ENCODE results near the gene ACBD3.

ACBD3 gene

DNA sequence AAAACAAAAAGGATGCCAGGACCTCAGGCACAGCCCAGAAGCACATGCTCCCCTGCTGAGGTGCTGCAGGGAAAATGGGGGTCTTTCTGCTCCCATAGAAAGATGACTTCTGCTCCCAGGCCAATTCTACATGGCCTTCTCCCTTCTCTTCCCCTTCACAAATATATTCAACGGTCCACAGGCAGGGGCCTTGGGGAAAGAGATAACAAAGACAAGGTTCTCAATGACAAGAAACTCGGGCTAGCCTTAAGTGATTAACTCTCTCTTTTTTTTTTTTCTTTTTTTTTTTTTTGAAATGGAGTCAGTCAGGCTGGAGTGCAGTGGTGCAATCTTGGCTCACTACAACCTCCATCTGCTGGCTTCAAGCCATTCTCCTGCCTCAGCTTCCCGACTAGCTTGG, 69.9 kb downstream of the ACBD3 start:
- H3K4me3 ChIP-seq (ENCODE audit: low read depth, low read length), result no peak overlapping the region
- TF ChIP-seq, protein P1, sequence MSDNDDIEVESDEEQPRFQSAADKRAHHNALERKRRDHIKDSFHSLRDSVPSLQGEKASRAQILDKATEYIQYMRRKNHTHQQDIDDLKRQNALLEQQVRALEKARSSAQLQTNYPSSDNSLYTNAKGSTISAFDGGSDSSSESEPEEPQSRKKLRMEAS (IDR thresholded peaks at IDR 0.05; ENCODE audit: low read depth, low read length), result no peak
- TF ChIP-seq, protein P2, sequence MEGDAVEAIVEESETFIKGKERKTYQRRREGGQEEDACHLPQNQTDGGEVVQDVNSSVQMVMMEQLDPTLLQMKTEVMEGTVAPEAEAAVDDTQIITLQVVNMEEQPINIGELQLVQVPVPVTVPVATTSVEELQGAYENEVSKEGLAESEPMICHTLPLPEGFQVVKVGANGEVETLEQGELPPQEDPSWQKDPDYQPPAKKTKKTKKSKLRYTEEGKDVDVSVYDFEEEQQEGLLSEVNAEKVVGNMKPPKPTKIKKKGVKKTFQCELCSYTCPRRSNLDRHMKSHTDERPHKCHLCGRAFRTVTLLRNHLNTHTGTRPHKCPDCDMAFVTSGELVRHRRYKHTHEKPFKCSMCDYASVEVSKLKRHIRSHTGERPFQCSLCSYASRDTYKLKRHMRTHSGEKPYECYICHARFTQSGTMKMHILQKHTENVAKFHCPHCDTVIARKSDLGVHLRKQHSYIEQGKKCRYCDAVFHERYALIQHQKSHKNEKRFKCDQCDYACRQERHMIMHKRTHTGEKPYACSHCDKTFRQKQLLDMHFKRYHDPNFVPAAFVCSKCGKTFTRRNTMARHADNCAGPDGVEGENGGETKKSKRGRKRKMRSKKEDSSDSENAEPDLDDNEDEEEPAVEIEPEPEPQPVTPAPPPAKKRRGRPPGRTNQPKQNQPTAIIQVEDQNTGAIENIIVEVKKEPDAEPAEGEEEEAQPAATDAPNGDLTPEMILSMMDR (IDR thresholded peaks at IDR 0.05; ENCODE audit: low read depth, low read length), result no peak
- TF ChIP-seq MYC (IDR thresholded peaks at IDR 0.05; ENCODE audit: low read depth, low read length) (no peak), POLR2A (IDR thresholded peaks at IDR 0.05; ENCODE audit: extremely low read depth, insufficient read length) (no peak)
- no peak for DNase-seq (ENCODE audit: low read depth)

DNA sequence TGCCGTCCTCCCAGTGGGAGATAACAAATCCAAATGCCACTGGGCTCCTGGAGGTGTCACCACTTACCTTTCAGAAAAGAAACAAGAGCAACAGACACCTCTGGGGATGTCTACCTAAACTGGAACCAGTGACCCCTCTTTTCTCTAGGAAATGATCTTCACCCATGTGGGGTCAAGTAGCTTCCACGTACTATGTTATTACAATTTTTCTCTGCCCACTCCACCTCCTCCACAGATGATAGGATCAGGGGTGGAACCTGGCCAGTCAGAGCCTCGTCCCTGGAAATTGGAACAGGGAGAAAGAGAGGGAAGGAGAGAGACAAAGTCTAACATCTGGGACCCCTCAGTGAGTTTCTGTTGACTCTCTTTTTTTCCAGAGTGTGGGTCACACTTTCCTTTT, 73.9 kb downstream of the ACBD3 start:
- no peak overlapping the region for H3K4me3 ChIP-seq (ENCODE audit: low read depth, low read length)
- TF ChIP-seq POLR2A (IDR thresholded peaks at IDR 0.05; ENCODE audit: extremely low read depth, insufficient read length), result no peak
- TF ChIP-seq, protein P1 (IDR thresholded peaks at IDR 0.05; ENCODE audit: low read depth, low read length), result no peak
- no peak for TF ChIP-seq MYC (IDR thresholded peaks at IDR 0.05; ENCODE audit: low read depth, low read length)
- TF ChIP-seq, protein P2 (IDR thresholded peaks at IDR 0.05; ENCODE audit: low read depth, low read length), result no peak
- DNase-seq (ENCODE audit: low read depth), result no peak

DNA sequence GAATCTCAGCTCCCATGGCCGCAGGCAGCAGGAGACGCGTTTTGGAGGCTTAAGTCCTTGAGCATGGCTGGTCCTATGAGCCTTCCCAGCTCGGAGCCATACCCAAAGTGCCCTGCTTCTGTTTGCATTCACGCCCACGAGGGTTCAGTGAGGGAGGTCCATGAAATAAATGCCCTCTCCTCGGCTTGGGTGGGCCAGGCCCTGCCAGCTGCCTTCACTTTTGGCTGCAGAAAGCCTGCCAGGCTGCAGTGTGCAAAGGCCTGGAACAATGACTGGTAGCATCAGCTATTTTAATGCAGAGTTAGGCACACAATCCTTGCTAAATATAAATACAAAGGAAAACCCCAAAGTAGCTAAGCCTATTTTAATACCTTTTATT, 74.7 kb downstream of the ACBD3 start:
- TF ChIP-seq, protein P1 (IDR thresholded peaks at IDR 0.05; ENCODE audit: low read depth, low read length), result no peak
- no peak for TF ChIP-seq MYC (IDR thresholded peaks at IDR 0.05; ENCODE audit: low read depth, low read length)
- no peak for TF ChIP-seq POLR2A (IDR thresholded peaks at IDR 0.05; ENCODE audit: extremely low read depth, insufficient read length)
- TF ChIP-seq, protein P2 (IDR thresholded peaks at IDR 0.05; ENCODE audit: low read depth, low read length), result no peak
- no peak overlapping the region for H3K4me3 ChIP-seq (ENCODE audit: low read depth, low read length)
- DNase-seq (ENCODE audit: low read depth), result no peak

DNA sequence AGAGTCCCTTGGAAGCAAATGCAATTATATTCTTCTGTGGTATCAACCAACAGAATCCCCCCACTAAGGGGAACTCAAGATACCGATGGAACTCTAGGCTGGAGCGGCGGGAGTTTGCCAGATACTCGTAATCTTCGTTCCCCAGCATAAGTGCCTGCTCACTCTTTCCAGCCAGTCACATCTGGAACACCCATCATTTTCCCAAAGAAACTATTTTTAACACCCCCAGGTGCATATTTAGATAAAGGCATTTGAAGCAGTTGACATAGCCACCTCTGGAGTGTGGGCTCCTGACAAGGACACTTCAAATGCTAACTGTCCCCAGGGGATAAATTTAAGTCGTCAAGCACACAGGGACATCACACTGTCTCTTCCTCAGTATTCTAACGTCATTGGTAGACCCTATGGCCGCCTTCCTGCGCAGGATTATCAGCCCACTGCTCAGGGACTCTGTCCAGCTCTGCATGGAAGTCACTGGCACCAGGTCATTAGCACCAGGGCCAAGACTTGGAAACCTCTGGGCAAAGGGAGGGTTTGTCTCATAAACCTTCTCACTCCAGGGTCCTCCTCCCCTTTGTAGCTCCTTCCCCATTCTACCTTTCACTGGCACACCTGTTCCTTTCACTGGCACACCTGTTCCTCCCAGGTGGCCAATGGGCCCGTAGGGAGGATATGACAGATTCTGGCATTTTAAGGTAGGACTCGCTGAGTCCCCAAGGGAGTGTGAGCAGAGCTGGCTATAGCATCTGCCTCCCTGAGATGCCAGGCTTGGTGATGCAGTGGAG, 75.3 kb downstream of the ACBD3 start:
- peak overlapping the region; percentile 71 for H3K4me3 ChIP-seq (ENCODE audit: low read depth, low read length)
- peak; percentile 35 for DNase-seq (ENCODE audit: low read depth)
- TF ChIP-seq MYC (IDR thresholded peaks at IDR 0.05; ENCODE audit: low read depth, low read length), result no peak
- TF ChIP-seq POLR2A (IDR thresholded peaks at IDR 0.05; ENCODE audit: extremely low read depth, insufficient read length), result no peak

DNA sequence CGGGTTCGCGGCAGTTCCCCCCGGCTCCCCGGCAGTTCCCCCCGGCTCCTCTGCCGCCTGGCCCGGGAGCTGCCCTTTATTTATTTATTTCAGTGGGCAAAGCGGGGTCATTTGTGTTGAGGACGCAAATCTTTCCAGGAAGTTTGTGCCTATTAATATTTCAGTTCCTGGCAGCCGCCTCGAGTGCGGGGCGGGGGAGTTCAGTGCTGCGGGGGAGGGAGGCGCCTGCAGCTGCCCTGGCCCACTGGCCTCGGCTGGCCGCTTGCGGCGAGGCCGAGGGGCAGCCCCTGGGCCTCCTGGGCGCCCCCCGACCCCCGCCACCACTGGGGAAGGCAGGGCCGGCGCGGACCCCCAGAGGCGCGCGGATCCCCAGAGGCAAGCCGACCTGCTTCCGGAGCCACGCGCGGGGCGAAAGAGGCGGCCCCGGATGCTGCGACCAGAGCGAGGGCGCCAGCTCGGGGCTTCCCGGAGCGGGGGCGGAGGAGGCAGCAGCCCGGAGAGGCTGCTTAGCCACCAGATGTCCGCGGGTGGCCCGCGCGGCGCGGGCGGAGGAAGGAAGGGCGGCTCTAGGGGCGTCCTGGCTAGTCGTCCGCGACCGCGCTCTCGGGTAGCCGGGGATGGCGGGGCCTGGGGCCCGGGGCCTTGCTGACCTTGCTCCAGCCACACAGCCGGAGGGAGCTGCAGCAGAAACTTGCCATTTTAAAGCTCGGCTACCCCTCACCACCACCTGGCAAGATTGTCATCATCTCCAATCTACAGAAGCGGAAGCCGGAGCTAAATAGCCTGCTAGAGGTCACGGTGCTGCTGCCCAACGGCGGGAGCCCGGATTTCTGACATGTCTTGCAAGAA, 76.1 kb downstream of the ACBD3 start:
- TF ChIP-seq POLR2A (IDR thresholded peaks at IDR 0.05; ENCODE audit: extremely low read depth, insufficient read length), result peak; percentile 58
- TF ChIP-seq, protein P1 (IDR thresholded peaks at IDR 0.05; ENCODE audit: low read depth, low read length), result peak; percentile 53; the same call in 1 of the 2 replicates
- TF ChIP-seq, protein P2 (IDR thresholded peaks at IDR 0.05; ENCODE audit: low read depth, low read length), result no peak
- TF ChIP-seq MYC (IDR thresholded peaks at IDR 0.05; ENCODE audit: low read depth, low read length), result peak; percentile 63
- peak; percentile 83 for DNase-seq (ENCODE audit: low read depth)
- peak overlapping the region; percentile 71 for H3K4me3 ChIP-seq (ENCODE audit: low read depth, low read length)

DNA sequence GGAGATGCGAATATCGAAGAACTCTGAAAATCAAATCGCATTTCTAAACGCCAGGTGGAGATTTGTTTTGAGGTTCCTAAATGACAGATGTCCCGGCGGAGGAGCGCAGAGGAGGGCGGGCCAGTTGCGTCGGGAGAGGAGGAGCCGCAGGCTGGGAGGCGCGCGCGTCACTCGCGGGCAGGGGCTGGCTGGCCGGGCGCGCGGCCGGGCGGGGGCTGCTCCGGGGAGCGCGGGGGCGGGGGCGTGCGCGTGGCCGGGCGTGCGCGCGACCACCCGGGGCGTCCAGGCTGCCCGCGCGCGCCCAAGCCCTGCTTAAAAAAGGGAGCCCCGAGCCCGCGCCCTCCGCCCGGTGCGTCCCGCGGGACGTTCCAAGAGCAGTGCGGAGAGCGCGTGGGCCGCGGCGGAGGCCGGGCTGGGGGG, 76.7 kb downstream of the ACBD3 start:
- TF ChIP-seq POLR2A (IDR thresholded peaks at IDR 0.05; ENCODE audit: extremely low read depth, insufficient read length) (peak; percentile 53), MYC (IDR thresholded peaks at IDR 0.05; ENCODE audit: low read depth, low read length) (0 out of 2 replicates have a peak, but pooled peaks have one; percentile 14)
- TF ChIP-seq, protein P1 (IDR thresholded peaks at IDR 0.05; ENCODE audit: low read depth, low read length), result 0 out of 2 replicates have a peak, but pooled peaks have one; percentile 16
- TF ChIP-seq, protein P2 (IDR thresholded peaks at IDR 0.05; ENCODE audit: low read depth, low read length), result no peak
- peak; percentile 90 for DNase-seq (ENCODE audit: low read depth)
- peak overlapping the region; percentile 71 for H3K4me3 ChIP-seq (ENCODE audit: low read depth, low read length)

Data from NB4 (cell line).